Measurements from ENCODE around the gene MCAM.

DNA sequence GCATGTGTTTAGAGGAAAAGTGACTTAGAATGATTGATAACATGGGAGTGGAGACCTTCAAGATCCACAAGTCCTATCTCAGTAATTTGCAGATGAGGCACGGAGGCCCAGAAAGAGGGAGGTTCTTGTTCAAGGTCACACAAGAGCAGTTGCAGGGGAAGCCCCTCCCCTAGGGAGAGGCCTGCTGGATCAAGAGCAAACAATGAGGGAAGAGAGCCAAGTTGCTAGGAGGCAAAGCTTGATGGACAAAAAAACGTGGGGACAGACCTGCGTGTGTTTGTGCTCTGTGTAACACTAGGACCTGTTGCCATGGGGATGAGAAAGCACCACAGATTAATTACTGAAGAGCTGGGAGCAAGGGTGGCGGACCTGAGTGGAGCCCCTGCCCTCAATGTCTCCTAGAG, 35.9 kb upstream of the MCAM start:
- TF ChIP-seq EZH2 (IDR thresholded peaks at IDR 0.05): no peak
- no peak for TF ChIP-seq POLR2AphosphoS5 (IDR thresholded peaks at IDR 0.05; ENCODE audit: borderline replicate concordance, low read depth, low read length)
